AG04450 (cell line): ENCODE measurements around the gene RABIF. TPM values are rescaled to one million over a fixed set of nuclear protein-coding genes. Genes with fewer than 3 reads are reported as not detected.

Experiments
- CTCF ChIA-PET: fragments of 300-600, 350-600 bp; formaldehyde crosslinking; extraction: SDS; loops from one replicate; lab custom pipeline; 2022; ENCODE audit warnings: antibody characterized with exemption, inconsistent platforms; lab: Charles Lee
- POLR2A ChIA-PET: fragments of 350-600 bp; formaldehyde crosslinking; extraction: SDS; loops from one replicate; lab custom pipeline; 2021; ENCODE audit warnings: antibody characterized with exemption, inconsistent platforms; lab: Yijun Ruan, JAX
- DNase-seq: peaks from one replicate; pipeline ENCODE4 v3.0.0-alpha.2; 2011; ENCODE audit warnings: low read depth, low spot score
- H3K27ac ChIP-seq: one replicate; pipeline ENCODE4 v1.5.1; 2012; ENCODE audit warnings: low read depth, low read length, control low read depth
- H3K27me3 ChIP-seq: one replicate; pipeline ENCODE4 v1.6.0; 2012; ENCODE audit warnings: low read length; ENCODE audit not compliant: control insufficient read depth, insufficient read depth
- H3K4me3 ChIP-seq: 2 replicates; pipeline ENCODE4 v1.5.1; 2011; ENCODE audit warnings: mild to moderate bottlenecking, low read depth, low read length, control low read depth
- H3K9me3 ChIP-seq: 2 replicates; pipeline ENCODE4 v1.5.1; 2012; ENCODE audit warnings: low read length; ENCODE audit not compliant: control insufficient read depth, insufficient read depth
- CTCF ChIP-seq: IDR thresholded peaks from 2 replicates; pipeline ENCODE4 v1.5.1; 2011; ENCODE audit warnings: low read depth, low read length, control low read depth, inconsistent platforms
- polyA plus RNA-seq: library from polyadenylated mRNA; depleted of rRNA; stranded (reverse); fragments of >200 nt; gene quantifications from 2 replicates; pipeline ENCODE4 v1.2.3, GENCODE V29; 2011

Gene RABIF
- polyA plus RNA-seq, 1 experiment, result 12.6 TPM

- no peaks in the 10 kb centered on the region for H3K9me3 ChIP-seq
- no peaks in the 10 kb centered on the region for H3K27me3 ChIP-seq
- POLR2A ChIA-PET, result no interaction called here
- no peak overlapping the region for H3K4me3 ChIP-seq
- TF ChIP-seq CTCF, result no peak
- H3K27ac ChIP-seq, result no peak overlapping the region
- no peak for DNase-seq
- CTCF ChIA-PET, result no interaction called here
These were observed 9.8 kb downstream of the RABIF start for GRCh38 chr1:202879128-202879527.

- Histone ChIP-seq H3K27ac (no peak overlapping the region), H3K27me3 (peaks cover 2% of the 10 kb centered on the region), H3K4me3 (no peak overlapping the region), H3K9me3 (no peaks in the 10 kb centered on the region)
- TF ChIP-seq CTCF, result no peak
- ChIA-PET POLR2A (no interaction called here), CTCF (no interaction called here)
- DNase-seq, result no peak
These were observed 15.9 kb downstream of the RABIF start for GRCh38 chr1:202873026-202873425.

- no peak for TF ChIP-seq CTCF
- Histone ChIP-seq H3K4me3 (no peak overlapping the region), H3K9me3 (no peaks in the 10 kb centered on the region), H3K27ac (no peak overlapping the region), H3K27me3 (peaks cover 2% of the 10 kb centered on the region)
- no peak for DNase-seq
- CTCF ChIA-PET, result no interaction called here
- POLR2A ChIA-PET, result no interaction called here
These were observed 17.6 kb downstream of the RABIF start for GRCh38 chr1:202871367-202871766.

- ChIA-PET POLR2A (no interaction called here), CTCF (interaction anchor here (1.6 kb wide), 1 partner anchor 10 kb away, joined by 5 read pairs; no protein-coding TSS in a partner anchor)
- DNase-seq, result no peak
- Histone ChIP-seq H3K4me3 (no peak overlapping the region), H3K9me3 (no peaks in the 10 kb centered on the region), H3K27me3 (peaks cover 8% of the 10 kb centered on the region), H3K27ac (no peak overlapping the region)
- TF ChIP-seq CTCF, result no peak
These were observed 26.0 kb downstream of the RABIF start for GRCh38 chr1:202862679-202863560.
